ENCODE measurements around the gene SLC6A3. TPM values are rescaled to one million over a fixed set of nuclear protein-coding genes. Genes with fewer than 3 reads are reported as not detected.

Gene SLC6A3
- total RNA-seq, 2 experiments from 2014 or later, result 0.08 TPM; not detected in 1

DNA sequence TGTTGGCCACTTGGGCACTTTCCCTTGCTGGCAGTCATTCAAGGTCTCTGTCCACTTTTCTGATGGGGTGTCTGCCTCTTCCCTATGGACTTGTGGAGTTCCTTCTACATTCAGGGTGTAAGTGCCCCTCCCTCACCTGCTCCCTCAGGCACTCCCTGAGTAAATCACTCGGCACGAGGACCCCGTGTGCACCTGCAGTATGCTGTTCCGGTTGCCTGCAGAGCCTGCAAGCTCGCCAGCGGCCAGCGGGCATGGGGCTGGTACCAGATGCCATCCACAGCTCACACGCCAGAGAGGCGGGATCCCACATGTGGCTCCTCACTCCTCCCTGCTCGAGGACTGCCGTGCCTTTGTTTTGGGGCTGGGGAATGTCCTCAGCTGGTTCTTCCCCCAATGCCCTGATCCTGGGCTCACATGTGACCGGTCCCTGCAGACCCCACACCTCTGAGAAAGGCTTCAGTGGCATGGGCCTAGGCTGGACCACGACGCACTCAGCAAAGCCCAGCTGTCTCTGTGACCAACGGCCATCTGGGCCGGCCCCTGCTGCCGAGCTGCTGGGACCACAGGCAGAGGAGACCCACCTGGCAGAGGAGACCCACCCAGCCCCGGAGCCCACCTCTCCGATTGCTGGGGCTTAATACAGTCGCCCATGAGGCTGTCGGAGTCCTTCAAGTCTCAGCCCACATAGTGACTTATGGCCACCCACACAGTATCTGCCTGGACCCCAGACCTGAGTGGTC is 54.2 kb downstream of the SLC6A3 start:
- Mint-ChIP-seq H3K9me3 (no peaks in the 10 kb centered on the region), H3K27ac (no peak overlapping the region), H3K36me3 (peaks cover 2% of the 10 kb centered on the region), H3K4me1 (peaks cover 10% of the 10 kb centered on the region), H3K4me3 (no peak overlapping the region), H3K27me3 (peaks cover 21% of the 10 kb centered on the region)
- ATAC-seq (ENCODE audit: low read depth) (no peak), DNase-seq (no peak)
- POLR2A ChIA-PET, result no interaction called here

DNA sequence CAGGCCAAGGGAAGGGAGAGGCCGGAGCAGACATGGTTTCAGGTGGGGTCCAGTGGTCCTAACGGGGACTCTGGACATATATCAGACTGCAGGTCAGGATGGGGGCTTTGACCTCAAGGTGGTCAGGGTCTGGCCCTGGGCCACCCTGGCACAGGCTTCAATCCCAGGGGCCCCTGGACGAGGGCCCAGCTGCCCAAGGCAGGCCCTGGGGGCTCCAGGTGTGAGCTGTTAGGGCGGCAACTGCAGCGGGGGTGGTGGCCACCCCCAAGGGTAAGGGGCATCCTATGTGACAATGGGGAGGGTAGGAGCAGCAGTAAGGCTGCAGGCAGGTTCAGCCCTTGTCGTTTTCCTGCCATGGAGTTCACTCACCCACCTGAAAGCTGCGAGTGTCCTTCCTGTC is 54.9 kb downstream of the SLC6A3 start:
- Mint-ChIP-seq H3K27ac (no peak overlapping the region), H3K4me1 (peaks cover 12% of the 10 kb centered on the region), H3K4me3 (no peak overlapping the region), H3K36me3 (peaks cover 2% of the 10 kb centered on the region), H3K9me3 (no peaks in the 10 kb centered on the region), H3K27me3 (peaks cover 18% of the 10 kb centered on the region)
- POLR2A ChIA-PET, result no interaction called here
- DNase-seq (no peak), ATAC-seq (ENCODE audit: low read depth) (no peak)

DNA sequence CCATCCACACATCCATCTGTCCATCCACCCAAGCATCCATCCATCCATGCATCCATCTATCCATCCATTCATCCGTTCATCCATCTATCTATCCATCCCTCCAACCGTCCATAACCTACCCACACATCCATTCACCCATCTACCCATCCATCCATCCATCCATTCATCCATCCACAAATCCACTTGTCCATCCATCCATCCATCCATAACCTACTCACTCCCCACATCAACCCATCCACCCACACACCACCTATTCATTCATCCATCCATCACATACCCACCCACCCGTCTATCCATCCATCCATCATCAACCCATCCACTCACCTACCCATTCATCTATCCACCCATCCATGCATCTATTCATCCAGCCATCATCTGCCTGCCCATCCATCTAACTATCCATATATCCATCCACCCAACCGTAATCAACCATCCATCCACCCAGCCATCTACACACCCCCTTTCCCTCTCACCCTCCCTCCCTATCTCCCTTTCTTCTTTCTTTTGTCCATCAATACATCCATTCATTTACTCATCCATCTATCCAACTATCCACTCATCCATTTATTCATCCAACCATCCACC is 56.8 kb downstream of the SLC6A3 start:
- Mint-ChIP-seq H3K9me3 (no peaks in the 10 kb centered on the region), H3K36me3 (peaks cover 2% of the 10 kb centered on the region), H3K27me3 (peaks cover 18% of the 10 kb centered on the region), H3K4me1 (peaks cover 12% of the 10 kb centered on the region), H3K27ac (peak overlapping the region; percentile 7), H3K4me3 (peak overlapping the region; percentile 52)
- POLR2A ChIA-PET, result no interaction called here
- ATAC-seq (ENCODE audit: low read depth), result no peak
- DNase-seq, result no peak

DNA sequence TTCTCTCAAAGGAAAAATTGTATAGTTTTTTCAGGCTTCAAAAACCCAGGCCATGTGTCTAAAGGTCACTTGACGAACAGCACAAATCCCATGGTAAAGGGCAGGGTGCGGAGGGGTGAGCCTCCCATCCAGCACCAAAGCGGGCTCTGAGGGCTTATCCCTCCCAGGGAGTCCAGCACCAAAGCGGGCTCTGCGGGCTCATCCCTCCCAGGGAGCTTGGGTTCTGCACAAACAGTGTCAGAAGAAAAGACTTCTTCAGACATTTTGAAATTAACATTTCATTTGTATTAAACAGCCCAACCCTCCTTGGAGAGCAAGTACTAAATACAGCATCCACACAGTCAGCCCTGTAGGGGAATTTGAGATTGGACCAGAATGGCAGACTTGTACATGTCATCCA is 57.4 kb downstream of the SLC6A3 start:
- H3K9me3 Mint-ChIP-seq, result no peaks in the 10 kb centered on the region
- peaks cover 2% of the 10 kb centered on the region for H3K36me3 Mint-ChIP-seq
- POLR2A ChIA-PET, result no interaction called here
- no peak overlapping the region for H3K4me3 Mint-ChIP-seq
- ATAC-seq (ENCODE audit: low read depth) (no peak), DNase-seq (no peak)
- no peak overlapping the region for H3K27ac Mint-ChIP-seq
- H3K4me1 Mint-ChIP-seq, result peaks cover 12% of the 10 kb centered on the region
- H3K27me3 Mint-ChIP-seq, result peaks cover 18% of the 10 kb centered on the region

DNA sequence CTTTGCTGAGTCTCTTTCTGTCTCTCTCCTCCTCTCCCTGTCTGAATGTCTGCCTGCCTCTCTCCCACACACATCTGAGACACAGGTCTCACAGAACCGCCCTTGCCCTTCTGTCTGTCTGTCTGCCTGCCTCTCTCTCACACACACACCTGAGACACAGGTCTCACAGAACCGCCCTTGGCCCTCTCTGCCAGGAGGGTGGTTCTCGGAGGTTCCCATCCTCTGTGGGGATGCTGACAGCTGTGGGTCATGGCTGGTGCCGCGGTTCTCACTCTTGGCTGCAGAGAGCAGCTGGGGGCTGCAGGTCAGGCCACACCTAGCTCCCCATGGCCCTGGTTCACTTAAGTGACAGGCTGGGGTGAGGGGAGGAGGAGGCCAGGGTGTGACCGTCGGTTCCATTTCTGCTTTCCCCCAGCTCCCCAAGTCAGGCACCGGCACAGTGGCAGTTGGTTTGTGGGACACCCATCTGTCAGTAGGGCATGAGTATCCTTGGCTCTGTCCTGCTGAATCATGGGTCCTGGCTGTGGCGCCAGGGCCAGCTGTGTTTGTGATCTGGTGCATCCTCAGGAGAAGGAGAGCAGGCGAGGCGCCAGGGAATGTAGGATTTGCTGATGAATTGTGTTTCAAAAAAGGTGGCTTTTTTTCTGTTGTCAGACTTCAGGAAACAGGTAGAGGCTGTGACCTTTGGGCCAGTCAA is 58.0 kb downstream of the SLC6A3 start:
- H3K27me3 Mint-ChIP-seq, result peaks cover 18% of the 10 kb centered on the region
- DNase-seq, result no peak

DNA sequence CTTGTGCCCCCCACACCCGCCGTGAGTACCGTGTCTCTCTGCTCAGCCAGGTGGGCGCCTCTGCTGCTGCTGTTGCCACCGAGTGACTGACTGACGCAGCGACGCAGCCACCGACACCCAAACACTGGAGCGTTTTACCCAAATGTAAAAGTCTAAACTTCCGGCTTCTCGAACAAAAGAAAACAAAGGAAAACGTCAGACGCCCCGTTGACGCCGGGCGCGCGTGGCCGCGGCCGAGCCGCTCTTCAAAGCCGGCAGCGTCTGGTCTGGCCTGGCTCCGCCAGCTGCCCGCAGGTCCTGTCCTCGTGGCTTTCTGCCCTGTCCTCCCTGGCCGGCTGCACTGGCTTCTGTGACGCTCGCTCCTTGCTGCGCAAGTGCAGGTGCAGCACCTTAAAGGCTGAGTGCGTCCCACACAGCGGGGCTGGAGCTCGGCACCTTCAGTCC is 58.9 kb downstream of the SLC6A3 start:
- Mint-ChIP-seq H3K9me3 (no peaks in the 10 kb centered on the region), H3K27ac (peak overlapping the region; percentile 98), H3K27me3 (peaks cover 18% of the 10 kb centered on the region), H3K4me3 (peak overlapping the region; percentile 97), H3K4me1 (peaks cover 12% of the 10 kb centered on the region), H3K36me3 (peaks cover 2% of the 10 kb centered on the region)
- peak; percentile 76 for DNase-seq
- ATAC-seq (ENCODE audit: low read depth), result peak; percentile 82
- POLR2A ChIA-PET, result interaction anchor here (0.7 to 1.4 kb wide), 5 partner anchors 10 to 493 kb away, joined by 3 to 7 read pairs (median 4); partner anchors contain the start of genes BRD9 and TRIP13

More for the DNA sequence above, 58.0 kb downstream of the SLC6A3 start:
- Mint-ChIP-seq H3K4me3 (peak overlapping the region; percentile 97), H3K36me3 (peaks cover 2% of the 10 kb centered on the region), H3K4me1 (peaks cover 12% of the 10 kb centered on the region), H3K27ac (peak overlapping the region; percentile 98), H3K9me3 (no peaks in the 10 kb centered on the region)
- POLR2A ChIA-PET, result interaction anchor here (0.9 to 1.2 kb wide), 2 partner anchors 149 to 247 kb away, joined by 3 read pairs; no protein-coding TSS in a partner anchor
- ATAC-seq (ENCODE audit: low read depth), result no peak

DNA sequence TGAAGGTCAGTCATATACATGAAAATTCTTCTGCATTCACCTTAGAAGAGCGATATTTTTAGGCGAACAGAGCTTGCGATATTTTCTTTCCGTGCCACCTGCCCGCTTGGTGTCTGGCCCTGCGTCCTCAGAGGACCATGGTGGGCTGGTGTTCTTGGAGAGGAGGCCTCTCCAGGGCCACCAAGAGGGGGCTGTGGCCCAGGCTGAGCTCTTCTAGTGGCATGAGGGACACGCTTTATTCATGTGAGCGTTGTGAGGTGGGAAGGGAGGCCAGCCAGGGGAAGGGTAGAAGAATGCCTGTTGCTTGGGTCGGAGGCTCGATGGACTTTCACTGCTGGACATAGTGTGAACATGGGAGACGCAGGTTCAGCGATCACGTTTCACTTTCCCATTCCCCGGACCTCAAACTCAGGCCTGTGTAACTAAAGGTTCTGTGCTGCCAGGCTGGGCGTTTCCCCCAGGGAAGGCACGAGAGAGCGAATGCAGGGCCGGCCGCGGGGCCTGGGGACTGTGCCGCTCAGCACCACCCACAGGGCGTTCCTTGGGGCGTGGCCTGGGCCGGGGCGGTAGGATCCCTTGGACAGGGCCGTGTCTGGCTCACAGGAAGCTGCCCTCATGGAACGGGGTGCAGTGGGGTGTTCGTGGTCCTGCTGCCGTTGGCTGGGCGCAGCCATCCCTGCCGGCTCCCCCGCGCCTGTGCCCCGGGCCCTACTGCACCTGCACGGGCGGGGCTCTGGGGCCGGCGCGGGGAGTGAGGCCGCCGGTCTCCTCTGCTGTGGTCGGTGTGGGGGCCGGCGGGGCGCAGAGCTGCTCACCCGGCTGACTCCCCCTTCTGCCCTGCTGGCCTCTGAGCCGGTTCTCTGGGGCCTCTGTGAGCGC is 59.6 kb downstream of the SLC6A3 start:
- Mint-ChIP-seq H3K4me1 (peaks cover 14% of the 10 kb centered on the region), H3K27ac (peak overlapping the region; percentile 98), H3K9me3 (no peaks in the 10 kb centered on the region), H3K27me3 (peaks cover 18% of the 10 kb centered on the region), H3K36me3 (peaks cover 2% of the 10 kb centered on the region), H3K4me3 (peak overlapping the region; percentile 97)
- peak; percentile 88 for DNase-seq
- peak; percentile 92 for ATAC-seq (ENCODE audit: low read depth)
- POLR2A ChIA-PET, result interaction anchor here (0.7 to 1.4 kb wide), 8 partner anchors 9 to 493 kb away, joined by 3 to 7 read pairs (median 4); partner anchors contain the start of genes BRD9 and TRIP13

DNA sequence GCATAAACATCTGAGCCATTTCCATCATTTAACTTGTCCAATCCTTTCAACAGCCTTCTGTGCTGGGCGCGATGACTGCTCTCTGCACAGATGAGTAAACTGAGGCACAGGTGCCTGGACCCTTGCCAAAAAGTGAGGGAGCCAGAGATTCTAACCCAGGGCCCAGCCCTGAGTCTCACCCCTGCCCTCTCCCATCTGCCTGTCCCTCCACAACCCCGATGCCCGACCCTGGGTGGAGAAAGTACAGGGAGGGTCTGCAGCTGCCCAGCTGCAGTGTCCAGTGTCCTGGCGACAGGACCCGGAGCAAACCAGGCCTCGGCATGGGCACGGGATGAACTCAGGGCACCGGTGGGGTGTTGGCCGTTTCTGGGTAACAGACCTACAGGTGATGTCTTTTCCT is 60.7 kb downstream of the SLC6A3 start:
- H3K36me3 Mint-ChIP-seq, result peaks cover 2% of the 10 kb centered on the region
- POLR2A ChIA-PET, result interaction anchor here (0.9 to 1.3 kb wide), 2 partner anchors 39 to 210 kb away, joined by 3 to 4 read pairs; no protein-coding TSS in a partner anchor
- H3K27me3 Mint-ChIP-seq, result peaks cover 18% of the 10 kb centered on the region
- ATAC-seq (ENCODE audit: low read depth), result no peak
- no peak overlapping the region for H3K4me3 Mint-ChIP-seq
- DNase-seq, result no peak
- H3K9me3 Mint-ChIP-seq, result no peaks in the 10 kb centered on the region
- H3K4me1 Mint-ChIP-seq, result peaks cover 14% of the 10 kb centered on the region
- no peak overlapping the region for H3K27ac Mint-ChIP-seq

DNA sequence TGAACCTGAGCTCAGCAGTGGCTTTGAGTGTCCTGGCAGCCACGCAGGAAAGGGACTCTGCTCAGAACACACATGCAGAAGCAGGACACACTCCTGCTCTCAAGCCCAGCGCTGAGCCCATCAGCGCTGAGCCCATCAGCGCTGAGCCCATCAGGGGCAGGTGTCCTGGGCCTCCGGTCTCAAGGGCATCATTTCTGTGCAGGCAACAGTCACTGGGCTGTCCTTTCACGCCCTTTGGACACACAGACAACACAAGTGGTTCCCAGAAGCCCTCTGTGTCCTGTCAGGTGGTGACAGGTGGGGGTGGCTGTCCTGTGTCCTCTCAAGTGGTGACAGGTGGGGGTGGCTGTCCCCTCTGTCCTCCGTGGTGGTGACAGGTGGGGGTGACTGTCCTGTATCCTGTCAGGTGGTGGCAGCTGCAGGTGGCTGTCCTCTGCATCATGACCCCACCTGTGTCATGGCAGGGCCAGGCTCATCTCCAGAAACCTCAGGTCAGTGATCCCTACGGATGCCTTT is 61.3 kb downstream of the SLC6A3 start:
- Mint-ChIP-seq H3K9me3 (no peaks in the 10 kb centered on the region), H3K4me3 (no peak overlapping the region)

DNA sequence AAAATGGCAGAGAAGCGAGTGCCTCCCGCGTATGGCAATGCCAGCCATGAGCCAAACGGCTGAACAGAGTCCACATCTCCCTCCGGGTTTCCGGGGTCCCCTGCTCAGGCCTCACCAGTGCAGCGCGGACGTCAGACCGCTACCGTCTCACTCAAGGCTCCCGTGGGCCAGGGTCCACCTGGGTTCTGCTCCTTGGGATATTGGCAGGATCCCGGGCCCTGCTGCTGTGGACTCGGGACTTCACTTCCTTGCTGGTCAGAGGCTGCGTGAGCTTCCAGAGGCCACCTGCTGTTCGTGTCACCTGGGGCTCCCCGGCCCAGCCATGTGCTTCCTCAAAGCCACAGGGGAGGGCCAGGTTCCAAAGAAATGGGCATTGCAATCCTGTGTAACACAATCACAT is 61.9 kb downstream of the SLC6A3 start:
- no peak for ATAC-seq (ENCODE audit: low read depth)
- H3K4me1 Mint-ChIP-seq, result peaks cover 14% of the 10 kb centered on the region

More for the DNA sequence above, 61.3 kb downstream of the SLC6A3 start:
- no peak overlapping the region for H3K27ac Mint-ChIP-seq
- H3K4me1 Mint-ChIP-seq, result peaks cover 14% of the 10 kb centered on the region
- peaks cover 2% of the 10 kb centered on the region for H3K36me3 Mint-ChIP-seq
- peaks cover 16% of the 10 kb centered on the region for H3K27me3 Mint-ChIP-seq
- DNase-seq (no peak), ATAC-seq (ENCODE audit: low read depth) (no peak)
- POLR2A ChIA-PET, result no interaction called here

DNA sequence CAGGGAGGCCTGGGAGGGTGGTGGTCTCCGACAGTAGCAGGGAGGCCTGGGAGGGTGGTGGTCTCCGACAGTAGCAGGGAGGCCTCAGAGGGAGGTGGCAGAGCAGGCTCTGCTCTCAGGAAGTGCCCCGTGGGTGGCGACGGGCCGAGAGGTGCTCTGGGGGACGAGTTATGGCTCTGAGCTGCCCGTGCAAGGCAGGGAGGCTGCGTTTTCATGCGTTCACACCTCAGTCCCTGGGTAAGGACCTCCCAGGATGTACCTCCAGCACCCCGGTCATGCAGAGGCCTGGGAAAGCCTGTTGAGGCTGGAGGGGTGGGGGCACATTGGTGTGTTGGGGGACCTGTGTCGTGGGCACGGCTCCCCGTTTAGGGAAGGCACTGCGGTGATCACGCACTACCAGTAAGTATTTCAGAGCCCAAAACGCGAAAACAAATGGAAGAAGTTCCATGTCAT is 63.0 kb downstream of the SLC6A3 start:
- ATAC-seq (ENCODE audit: low read depth) (no peak), DNase-seq (no peak)
- Mint-ChIP-seq H3K4me1 (peaks cover 12% of the 10 kb centered on the region), H3K9me3 (no peaks in the 10 kb centered on the region), H3K27me3 (peaks cover 4% of the 10 kb centered on the region), H3K27ac (no peak overlapping the region), H3K4me3 (no peak overlapping the region), H3K36me3 (no peaks in the 10 kb centered on the region)
- POLR2A ChIA-PET, result no interaction called here

More for the DNA sequence above, 61.9 kb downstream of the SLC6A3 start:
- no peak for DNase-seq
- H3K4me3 Mint-ChIP-seq, result no peak overlapping the region
- H3K9me3 Mint-ChIP-seq, result no peaks in the 10 kb centered on the region
- peaks cover 2% of the 10 kb centered on the region for H3K36me3 Mint-ChIP-seq
- POLR2A ChIA-PET, result no interaction called here
- H3K27ac Mint-ChIP-seq, result no peak overlapping the region
- peaks cover 11% of the 10 kb centered on the region for H3K27me3 Mint-ChIP-seq

DNA sequence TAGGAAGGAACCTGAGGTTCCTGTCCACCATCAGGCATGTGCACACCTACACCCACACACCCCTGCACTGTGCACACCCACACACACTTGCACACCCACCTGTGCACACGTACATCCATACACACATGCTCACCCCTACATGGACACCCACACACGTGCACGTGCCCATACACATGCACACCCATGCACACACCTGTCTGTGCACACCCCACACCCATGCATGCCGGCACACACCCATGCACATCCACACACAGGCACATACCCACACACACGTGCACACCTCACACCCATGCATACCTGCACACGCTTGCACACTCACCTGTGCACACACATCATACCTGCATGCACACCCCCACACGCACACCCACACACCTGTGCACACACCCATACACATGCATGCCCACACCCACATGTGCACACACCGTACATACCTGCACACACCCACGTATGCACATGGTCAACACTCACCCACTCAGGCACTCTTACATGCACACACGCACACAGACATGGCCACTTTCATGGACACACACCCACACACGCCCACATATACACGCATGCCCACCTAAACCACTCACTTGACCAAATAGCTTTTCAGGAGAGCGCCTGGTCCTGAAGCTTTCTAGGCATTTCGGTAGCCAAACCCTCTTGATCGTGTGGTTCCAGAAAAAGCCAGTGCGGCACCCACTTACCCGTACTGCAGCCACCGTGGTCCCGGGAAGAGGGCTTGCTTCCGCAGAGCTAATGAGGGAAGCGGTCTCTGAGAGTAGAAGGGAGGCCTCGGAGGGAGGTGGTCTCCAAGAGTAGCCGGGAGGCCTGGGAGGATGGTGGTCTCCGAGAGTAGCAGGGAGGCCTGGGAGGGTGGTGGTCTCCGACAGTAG is 63.6 kb downstream of the SLC6A3 start:
- peaks cover 6% of the 10 kb centered on the region for H3K4me1 Mint-ChIP-seq
- ATAC-seq (ENCODE audit: low read depth) (no peak), DNase-seq (no peak)
- no peak overlapping the region for H3K4me3 Mint-ChIP-seq
- H3K36me3 Mint-ChIP-seq, result no peaks in the 10 kb centered on the region
- H3K27me3 Mint-ChIP-seq, result peaks cover 3% of the 10 kb centered on the region
- POLR2A ChIA-PET, result no interaction called here
- peak overlapping the region; percentile 46 for H3K27ac Mint-ChIP-seq
- H3K9me3 Mint-ChIP-seq, result no peaks in the 10 kb centered on the region
